AG09319 (cell line): ENCODE data around the gene CPT1C.
A peak's percentile ranks its signal among the peaks of the same experiment; 100 is the strongest.

ENCODE experiments used
- DNase-seq: peaks from one replicate; pipeline ENCODE4 v3.0.0-alpha.2; 2010; ENCODE audit warnings: low read depth; ENCODE audit errors: extremely low read depth
- CTCF ChIP-seq: IDR thresholded peaks from 2 replicates; pipeline ENCODE4 v1.5.1; 2011; ENCODE audit warnings: low read depth, mild to moderate bottlenecking, inconsistent platforms, low read length, moderate library complexity

Gene CPT1C

DNA sequence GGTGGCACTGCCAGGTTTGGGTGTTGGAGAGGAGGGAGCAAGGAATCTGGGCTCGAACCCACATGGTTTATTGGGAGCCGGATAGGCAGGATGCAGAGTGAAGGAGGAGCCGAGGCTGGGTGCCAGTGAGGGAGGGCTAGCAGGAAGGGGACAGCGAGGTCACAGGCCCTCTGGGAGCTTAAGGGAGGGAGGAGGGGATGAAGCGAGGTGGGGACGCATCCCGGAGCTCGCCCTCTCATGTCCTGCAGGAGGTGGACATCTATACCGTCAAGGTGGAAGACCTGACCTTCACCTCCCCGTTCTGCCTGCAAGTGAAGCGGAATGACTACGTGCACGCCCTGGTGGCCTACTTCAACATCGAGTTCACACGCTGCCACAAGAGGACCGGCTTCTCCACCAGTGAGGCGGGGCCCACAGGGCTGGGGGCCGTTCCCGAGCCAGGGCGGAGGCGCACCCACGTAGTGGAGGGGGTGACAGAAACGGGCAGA is 5.0 kb upstream of the CPT1C start:
- no peak for DNase-seq
- TF ChIP-seq CTCF: no peak

- no peak for TF ChIP-seq CTCF
- no peak for DNase-seq
Measured at GRCh38 chr19:49686503-49687088, 4.3 kb upstream of the CPT1C start.

DNA sequence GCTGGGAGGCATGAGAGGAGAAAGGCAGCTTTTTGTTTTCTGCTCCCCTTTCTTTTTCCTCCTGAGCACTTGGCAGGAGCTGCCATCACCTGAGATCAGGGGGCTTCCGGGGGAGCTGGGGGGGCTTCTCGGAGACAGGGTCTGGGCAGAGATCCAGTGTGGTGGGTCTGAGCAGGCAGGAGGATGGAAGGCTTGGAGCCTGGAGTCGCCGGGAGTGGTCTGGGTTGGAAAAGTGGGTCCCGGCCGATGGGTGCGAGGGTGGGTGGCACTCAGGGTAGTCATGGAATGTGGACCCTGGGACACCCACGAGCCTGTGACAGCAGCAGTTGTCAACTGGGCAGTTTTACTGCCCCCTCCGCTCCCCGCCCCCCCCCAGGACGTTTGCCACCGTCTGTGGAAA is 3.8 kb upstream of the CPT1C start:
- TF ChIP-seq CTCF: no peak
- no peak for DNase-seq

GRCh38 chr19:49687566-49688316 is 3.2 kb upstream of the CPT1C start:
- DNase-seq: no peak
- no peak for TF ChIP-seq CTCF

- DNase-seq: no peak
- no peak for TF ChIP-seq CTCF
Measured at GRCh38 chr19:49688531-49689132, 2.3 kb upstream of the CPT1C start.

- no peak for DNase-seq
- peak; percentile 63 for TF ChIP-seq CTCF
Measured at GRCh38 chr19:49689133-49690078, 1.5 kb upstream of the CPT1C start, which contains the start of gene ADM5. TSS of gene ADM5 (plus strand) at chr19:49689594. CDS start at chr19:49689838, 244 bp downstream.
